Pancreas (tissue), 10 donors: Measurements from ENCODE around the gene SH3RF2. TPM values are rescaled to one million over a fixed set of nuclear protein-coding genes. Genes with fewer than 3 reads are reported as not detected.
A peak's percentile ranks its signal among the peaks of the same experiment; 100 is the strongest.

Experiments used
- ATAC-seq, 4 donors: fragments of 200-7000 bp; cut with Tn5 transposase; one replicate each; pipeline versions ENCODE4 v1.8.0 to v1.9.1; 2020; ENCODE audit warnings: mild to moderate bottlenecking in 4 of 4, moderate library complexity in 4 of 4
- DNase-seq, 6 donors: peaks; one replicate each; pipeline ENCODE4 v3.0.0-alpha.2; 2020
- FAIRE-seq: peaks from 2 replicates; lab custom pipeline; 2012; peaks lifted over from hg19 to GRCh38; lab: Jason Lieb, UNC
- H3K27ac ChIP-seq, 4 donors: fragments of 200-600 bp; sonication (generic); 1 replicate in 3 of 4; 2 replicates in 1 of 4; pipeline versions ENCODE4 v1.5.0 to v1.8.0; 2020
- H3K27me3 ChIP-seq, 4 donors: fragments of 200-600 bp; one replicate each; pipeline ENCODE4 v1.8.0; 2021
- H3K36me3 ChIP-seq, 3 donors: fragments of 200-600 bp; sonication (generic) in 1 of 3; one replicate each; pipeline versions ENCODE4 v1.5.0 to v1.8.0; 2020 to 2021
- H3K4me1 ChIP-seq, 3 donors: fragments of 200-600 bp; one replicate each; pipeline ENCODE4 v1.8.0; 2021
- H3K4me3 ChIP-seq, 4 donors: fragments of 200-600 bp; sonication (generic) in 2 of 4; one replicate each; pipeline versions ENCODE4 v1.5.0 to v1.8.0; 2020 to 2021
- H3K9me3 ChIP-seq, 4 donors: fragments of 200-600 bp; one replicate each; pipeline ENCODE4 v1.8.0; 2021
- CTCF ChIP-seq, 4 donors: fragments of 200-600 bp; sonication (generic) in 3 of 4; IDR thresholded peaks; one replicate each; pipeline versions ENCODE4 v1.5.0 to v1.8.0; 2021; ENCODE audit warnings: antibody characterized with exemption in 4 of 4
- WGBS, 2 donors: extraction: QIAGEN DNeasy Blood & Tissue Kit; methylation state at CpG; one replicate each; pipeline ENCODE4 v1.1.7; 2013; 5-methylcytosine and 5-hydroxymethylcytosine counted together
- intact Hi-C, 3 donors: fragments of 100-400 bp; cut with DNase I; formaldehyde crosslinking; loops; one replicate each; pipeline versions ENCODE4 v1.11.1 to v1.14.2; 2022
- polyA plus RNA-seq, 2 donors: library from polyadenylated mRNA; stranded (reverse); fragments of 200-250 nt; gene quantifications; one replicate each; pipeline ENCODE4 v1.2.3, GENCODE V29; 2013
- total RNA-seq, 6 donors: library from RNA; stranded (reverse); fragmentation: NEBNext Ultra II Directional in 4 of 6; extraction: Animal tissue kit (Norgen Biotek cat#: 25700) in 4 of 6; gene quantifications; one replicate each; pipeline versions ENCODE4 v1.2.1 to v1.2.4, GENCODE V29; 2021 to 2023
- donor health status: healthy with polysubstance abuse.
- donor health status: DM: no; HTN: no; CAD: no; lungs with moderate emphysema.
- donor health status: DM: no; HTN: no; CAD: no.
- donor health status: control.
- donor health status: control.
- donor health status: Bipolar disorder and iron deficiency.
- donor health status: DM: yes; HTN: yes; CAD: no.
- donor health status: DM: no; HTN: no; CAD: no.
- donor health status: DM: no; HTN: no; CAD: no.
- donor health status: DM: yes; HTN: yes; CAD: no.

SH3RF2 gene
- total and polyA plus RNA-seq, 8 donors: 6.3 to 22.4 (median 12.8) TPM

GRCh38 chr5:145925353-145925752 is 11.0 kb upstream of the SH3RF2 start:
- ATAC-seq: peak in 3 of 4 donors; percentile 15 to 43 (median 43)
- Histone ChIP-seq H3K27ac (no peak overlapping the region), H3K4me1 (no peaks in the 10 kb centered on the region), H3K4me3 (no peak overlapping the region), H3K27me3 (no peaks in the 10 kb centered on the region), H3K9me3 (no peaks in the 10 kb centered on the region), H3K36me3 (no peaks in the 10 kb centered on the region)
- TF ChIP-seq CTCF (IDR thresholded peaks at IDR 0.05): no peak
- DNase-seq: no peak
- 59 to 62% methylated on average over 1 of the region's 1 CpG for WGBS, 2 donors
- FAIRE-seq: no peak
- intact Hi-C loops: no loop called here

DNA sequence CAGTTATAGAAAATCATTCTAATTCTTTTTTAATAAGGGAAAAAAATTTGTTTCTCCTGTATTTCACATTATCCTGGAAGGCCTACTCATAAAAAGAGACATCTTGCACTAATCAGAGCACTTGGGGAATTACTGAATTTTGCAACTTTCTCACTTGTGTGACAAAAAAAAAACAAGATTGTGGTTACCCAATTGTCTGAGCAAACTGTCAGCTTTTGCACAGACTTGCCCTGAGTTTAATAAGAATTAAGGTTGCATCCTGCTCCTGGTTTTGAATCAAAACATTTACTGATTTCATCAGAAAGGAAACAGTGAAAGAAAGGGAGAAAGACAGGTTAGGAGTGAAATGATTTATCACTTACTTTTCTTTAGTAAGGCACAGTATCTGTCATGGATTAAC is 10.6 kb upstream of the SH3RF2 start:
- H3K27ac ChIP-seq: no peak overlapping the region
- no peak for TF ChIP-seq CTCF (IDR thresholded peaks at IDR 0.05)

GRCh38 chr5:145931718-145932117 is 4.7 kb upstream of the SH3RF2 start:
- Histone ChIP-seq H3K4me1 (peaks cover 7 to 8% (median 7%) of the 10 kb centered on the region in 3 donors), H3K27ac (no peak overlapping the region), H3K4me3 (no peak overlapping the region), H3K36me3 (no peaks in the 10 kb centered on the region), H3K9me3 (no peaks in the 10 kb centered on the region), H3K27me3 (no peaks in the 10 kb centered on the region)
- ATAC-seq: no peak
- intact Hi-C loops: no loop called here
- DNase-seq: no peak
- TF ChIP-seq CTCF (IDR thresholded peaks at IDR 0.05): no peak
- no peak for FAIRE-seq
- WGBS, 2 donors: 62 to 75% methylated on average over 2 of the region's 2 CpGs

More for the DNA sequence above, 10.6 kb upstream of the SH3RF2 start:
- Histone ChIP-seq H3K36me3 (no peaks in the 10 kb centered on the region), H3K9me3 (no peaks in the 10 kb centered on the region), H3K4me3 (no peak overlapping the region), H3K4me1 (no peaks in the 10 kb centered on the region), H3K27me3 (no peaks in the 10 kb centered on the region)
- DNase-seq (no peak), FAIRE-seq (no peak), ATAC-seq (peak in 1 of 4 donors; percentile 50)
- intact Hi-C loops: no loop called here

- WGBS, 2 donors: 83 to 86% methylated on average over 5 of the region's 5 CpGs
- TF ChIP-seq CTCF (IDR thresholded peaks at IDR 0.05): no peak
- H3K27ac ChIP-seq: no peak overlapping the region
- intact Hi-C loops: no loop called here
- DNase-seq (no peak), ATAC-seq (no peak), FAIRE-seq (no peak)
- no peaks in the 10 kb centered on the region for H3K27me3 ChIP-seq
- no peak overlapping the region for H3K4me3 ChIP-seq
- peaks cover 7 to 14% (median 8%) of the 10 kb centered on the region in 3 donors for H3K4me1 ChIP-seq
- no peaks in the 10 kb centered on the region for H3K36me3 ChIP-seq
- H3K9me3 ChIP-seq: no peaks in the 10 kb centered on the region
These were observed 2.1 kb upstream of the SH3RF2 start for GRCh38 chr5:145934276-145934675.

GRCh38 chr5:145937432-145938250 is 1.3 kb downstream of the SH3RF2 start:
- FAIRE-seq (no peak), DNase-seq (peak; percentile 26 to 74 (median 45)), ATAC-seq (peak; percentile 49 to 70 (median 56))
- TF ChIP-seq CTCF (IDR thresholded peaks at IDR 0.05): no peak
- peak overlapping the region in 3 of 4 donors; percentile 42 to 54 (median 51) for H3K4me3 ChIP-seq
- H3K27ac ChIP-seq: peak overlapping the region in 3 of 4 donors; percentile 33 to 82 (median 82)
- WGBS, 2 donors: 41 to 43% methylated on average over 23 of the region's 23 CpGs
- peaks cover 8 to 31% (median 18%) of the 10 kb centered on the region in 3 donors for H3K4me1 ChIP-seq
- H3K9me3 ChIP-seq: no peaks in the 10 kb centered on the region
- H3K27me3 ChIP-seq: no peaks in the 10 kb centered on the region
- intact Hi-C loops: no loop called here
- H3K36me3 ChIP-seq: no peaks in the 10 kb centered on the region
